ENCODE data around the gene NUDT16L1. TPM values are rescaled to one million over a fixed set of nuclear protein-coding genes. Genes with fewer than 3 reads are reported as not detected.

Gene NUDT16L1
- 10 to 100 TPM; 15.4 to 48.3 (median 33.1) TPM for total RNA-seq

DNA sequence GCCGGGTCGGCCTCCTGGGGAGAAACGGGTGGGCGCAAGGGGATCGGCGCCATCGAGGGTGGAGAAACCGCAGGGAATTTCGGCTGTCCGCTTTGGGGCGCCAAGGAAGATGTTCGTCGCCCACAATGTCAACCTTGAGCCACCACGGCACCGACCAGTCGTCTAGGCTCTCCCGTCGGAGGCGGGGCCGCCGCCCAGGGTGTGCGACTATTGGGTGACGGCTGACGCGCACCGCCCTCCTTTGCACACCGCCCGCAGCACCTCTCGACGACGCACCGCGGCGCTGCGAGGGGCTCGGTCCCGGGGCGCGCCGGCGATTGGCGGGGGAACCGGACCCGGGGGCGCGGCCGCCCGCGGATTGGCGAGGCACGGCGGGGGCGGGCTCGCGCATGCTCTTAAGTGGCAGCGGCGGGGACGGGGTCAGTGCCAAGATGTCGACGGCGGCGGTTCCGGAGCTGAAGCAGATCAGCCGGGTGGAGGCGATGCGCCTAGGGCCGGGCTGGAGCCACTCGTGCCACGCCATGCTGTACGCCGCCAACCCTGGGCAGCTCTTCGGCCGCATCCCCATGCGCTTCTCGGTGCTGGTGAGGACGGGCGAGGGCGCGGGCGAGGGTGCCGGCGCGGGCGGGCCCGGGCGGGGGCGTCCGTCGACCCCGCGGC, at the start of gene NUDT16L1:
Gene NUDT16L1 (plus strand): TSS at position 267 of the 660 bp plus-strand sequence. CDS start 165 bp downstream, at position 432.
- peak in 1 of 2 donors; percentile 80 for TF ChIP-seq POLR2A (IDR thresholded peaks at IDR 0.05)
- peak; percentile 20 to 82 (median 52) for TF ChIP-seq CTCF (IDR thresholded peaks at IDR 0.05)
- Histone ChIP-seq H3K4me3 (peak within 1 kb of the TSS; percentile 57 to 100), H3K9me3 (no peaks in the 10 kb centered on the region), H3K36me3 (no peaks in the 10 kb centered on the region), H3K4me1 (peaks cover 6 to 15% of the 10 kb centered on the region in 2 donors), H3K27ac (peak within 1 kb of the TSS; percentile 69 to 96), H3K27me3 (no peaks in the 10 kb centered on the region)
- intact Hi-C loops (cut with DNase I; ENCODE audit: low total_unique reads) = no loop called here
- DNase-seq = peak; percentile 93 to 97

DNA sequence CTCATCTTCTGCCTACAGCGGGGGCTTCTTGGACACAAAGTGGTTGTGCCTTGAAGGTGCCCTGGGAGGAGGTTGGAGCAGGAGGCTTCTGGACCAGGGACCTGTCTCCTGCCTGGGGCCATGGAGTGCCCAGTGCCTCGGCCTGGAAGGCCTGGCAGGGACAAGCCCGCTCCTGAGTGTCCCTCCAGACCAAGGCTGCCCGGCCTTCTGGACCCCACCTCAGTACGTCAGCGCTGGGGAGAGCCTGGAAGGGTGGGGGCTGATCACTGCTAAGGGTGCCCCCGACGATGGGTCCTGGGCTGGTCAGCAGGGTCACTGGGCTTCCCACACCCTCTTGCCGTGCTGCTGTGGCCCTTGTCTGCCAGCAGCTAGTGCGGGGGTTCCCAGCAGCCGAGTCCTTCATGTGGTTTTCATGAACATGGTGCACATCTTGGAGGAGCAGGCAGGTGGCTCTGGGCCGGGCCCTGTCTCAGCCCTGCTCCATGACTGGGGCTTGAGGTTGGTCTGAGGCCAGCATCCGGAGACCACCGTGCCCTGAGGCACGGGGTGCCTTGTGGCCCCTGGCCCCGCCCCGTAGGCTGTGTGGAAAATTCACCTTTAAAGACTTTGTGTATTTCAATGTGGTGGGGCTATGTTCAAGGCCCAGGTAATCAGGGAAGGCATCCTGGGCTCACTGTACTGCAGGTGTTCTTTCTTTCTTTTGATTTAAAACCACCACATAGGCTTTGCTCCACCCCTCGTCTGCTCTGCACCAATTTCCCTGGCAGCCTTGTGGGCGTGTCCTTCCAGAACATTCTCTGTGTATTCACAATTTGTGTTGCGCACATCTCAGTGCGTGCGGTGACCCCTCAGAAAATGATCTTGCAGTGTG, 46.4 kb upstream of the NUDT16L1 start:
- Histone ChIP-seq H3K36me3 (no peaks in the 10 kb centered on the region), H3K27ac (no peak overlapping the region), H3K9me3 (no peaks in the 10 kb centered on the region), H3K27me3 (no peaks in the 10 kb centered on the region), H3K4me3 (no peak overlapping the region), H3K4me1 (no peaks in the 10 kb centered on the region)
- intact Hi-C loops (cut with DNase I; ENCODE audit: low total_unique reads) = no loop called here
- DNase-seq = no peak
- TF ChIP-seq CTCF (IDR thresholded peaks at IDR 0.05) (no peak), POLR2A (IDR thresholded peaks at IDR 0.05) (no peak)

DNA sequence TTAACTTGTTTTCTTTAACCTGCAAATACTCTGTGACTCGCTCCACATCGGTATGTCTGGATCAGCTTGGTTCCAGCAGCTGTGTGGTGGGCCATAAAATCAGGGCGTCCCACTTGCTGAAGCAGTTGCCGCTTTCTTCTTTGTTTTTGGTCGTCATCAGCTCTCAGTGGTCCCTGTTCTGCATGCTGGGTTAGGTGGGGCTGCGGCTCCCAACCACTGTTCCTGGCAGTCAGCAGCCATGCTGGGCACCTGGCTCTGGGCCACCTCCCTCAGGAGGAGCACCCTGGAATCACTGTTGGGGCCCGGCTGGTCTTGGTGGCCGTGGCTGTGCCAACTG, 45.8 kb upstream of the NUDT16L1 start:
- no peak for DNase-seq
- H3K9me3 ChIP-seq = no peaks in the 10 kb centered on the region
- H3K27me3 ChIP-seq = no peaks in the 10 kb centered on the region
- H3K27ac ChIP-seq = no peak overlapping the region
- no peaks in the 10 kb centered on the region for H3K4me1 ChIP-seq
- no peak overlapping the region for H3K4me3 ChIP-seq
- no peaks in the 10 kb centered on the region for H3K36me3 ChIP-seq
- intact Hi-C loops (cut with DNase I; ENCODE audit: low total_unique reads) = no loop called here
- no peak for TF ChIP-seq CTCF (IDR thresholded peaks at IDR 0.05)

GRCh38 chr16:4648917-4649316, 44.4 kb upstream of the NUDT16L1 start:
- H3K27ac ChIP-seq = no peak overlapping the region
- H3K9me3 ChIP-seq = no peaks in the 10 kb centered on the region
- no peak for TF ChIP-seq POLR2A (IDR thresholded peaks at IDR 0.05)
- no peak for TF ChIP-seq CTCF (IDR thresholded peaks at IDR 0.05)
- no peaks in the 10 kb centered on the region for H3K4me1 ChIP-seq
- no peaks in the 10 kb centered on the region for H3K36me3 ChIP-seq
- H3K4me3 ChIP-seq = no peak overlapping the region
- H3K27me3 ChIP-seq = no peaks in the 10 kb centered on the region
- DNase-seq = no peak
- intact Hi-C loops (cut with DNase I; ENCODE audit: low total_unique reads) = no loop called here

All from uterus (tissue), 4 donors.